D341Med (cell line): ENCODE data around the gene USF3.

Experiments
- DNase-seq: peaks from one replicate; pipeline ENCODE4 v3.0.0; 2012; ENCODE audit warnings: low spot score

The USF3 gene

GRCh38 chr3:113698213-113698742 lies 1.8 kb upstream of the USF3 start:
- DNase-seq = no peak

- DNase-seq = no peak
These were observed 1.2 kb upstream of the USF3 start for GRCh38 chr3:113697500-113698090.

- DNase-seq = peak; percentile 99
These were observed 437 bp upstream of the USF3 start for GRCh38 chr3:113696658-113697499.

- DNase-seq = no peak
These were observed 1.0 kb downstream of the USF3 start for GRCh38 chr3:113695431-113695785.

GRCh38 chr3:113690482-113690881 lies 6.0 kb downstream of the USF3 start:
- DNase-seq = no peak

GRCh38 chr3:113685956-113686721 lies 10.3 kb downstream of the USF3 start:
- no peak for DNase-seq

GRCh38 chr3:113685124-113685523 lies 11.3 kb downstream of the USF3 start:
- DNase-seq = no peak

GRCh38 chr3:113684271-113684819 lies 12.1 kb downstream of the USF3 start:
- no peak for DNase-seq

- no peak for DNase-seq
These were observed 17.7 kb downstream of the USF3 start for GRCh38 chr3:113678773-113679172.

GRCh38 chr3:113677737-113678136 lies 18.7 kb downstream of the USF3 start:
- DNase-seq = no peak

GRCh38 chr3:113676261-113676660 lies 20.2 kb downstream of the USF3 start:
- no peak for DNase-seq

- DNase-seq = no peak
These were observed 22.8 kb downstream of the USF3 start for GRCh38 chr3:113673593-113673992.

GRCh38 chr3:113668015-113668414 lies 28.4 kb downstream of the USF3 start:
- DNase-seq = no peak

- no peak for DNase-seq
These were observed 31.8 kb downstream of the USF3 start for GRCh38 chr3:113664523-113665094.

GRCh38 chr3:113663761-113664160 lies 32.7 kb downstream of the USF3 start:
- no peak for DNase-seq

- no peak for DNase-seq
These were observed 33.1 kb downstream of the USF3 start for GRCh38 chr3:113663324-113663750.

GRCh38 chr3:113662824-113663223 lies 33.6 kb downstream of the USF3 start:
- no peak for DNase-seq

GRCh38 chr3:113660896-113661295 lies 35.5 kb downstream of the USF3 start:
- DNase-seq = no peak

GRCh38 chr3:113660458-113660857 lies 36.0 kb downstream of the USF3 start:
- DNase-seq = no peak

GRCh38 chr3:113659996-113660395 lies 36.4 kb downstream of the USF3 start:
- DNase-seq = no peak

GRCh38 chr3:113659101-113659541 lies 37.3 kb downstream of the USF3 start:
- no peak for DNase-seq

- no peak for DNase-seq
These were observed 38.3 kb downstream of the USF3 start for GRCh38 chr3:113658107-113658506.
